IgD-negative memory B cell (primary cell): ENCODE data around the gene B3GNT3. TPM values are rescaled to one million over a fixed set of nuclear protein-coding genes. Genes with fewer than 3 reads are reported as not detected.

ENCODE experiments used
- H3K27ac Mint-ChIP-seq, 3 donors: one replicate each; pipeline ENCODE4 v1.8.0; 2020 to 2022; ENCODE audit warnings: mild to moderate bottlenecking in 3 of 3, mixed read lengths in 3 of 3, moderate library complexity in 1 of 3
- H3K27me3 Mint-ChIP-seq: one replicate; pipeline ENCODE4 v1.8.0; 2021; ENCODE audit warnings: mixed read lengths
- H3K36me3 Mint-ChIP-seq: one replicate; pipeline ENCODE4 v1.8.0; 2020; ENCODE audit warnings: mild to moderate bottlenecking, mixed read lengths
- H3K4me1 Mint-ChIP-seq, 3 donors: one replicate each; pipeline ENCODE4 v1.8.0; 2020 to 2022; ENCODE audit warnings: mixed read lengths in 3 of 3, mild to moderate bottlenecking in 1 of 3
- H3K4me3 Mint-ChIP-seq, 4 donors: one replicate each; pipeline ENCODE4 v1.8.0; 2020 to 2022; ENCODE audit warnings: mild to moderate bottlenecking in 4 of 4, mixed read lengths in 4 of 4, moderate library complexity in 3 of 4
- H3K9me3 Mint-ChIP-seq, 3 donors: one replicate each; pipeline ENCODE4 v1.8.0; 2020 to 2021; ENCODE audit warnings: mixed read lengths in 3 of 3, mild to moderate bottlenecking in 1 of 3
- polyA plus RNA-seq: library from polyadenylated mRNA; unstranded; fragments of 300-500 nt; fragmentation: Illumina TruSeq; gene quantifications from one replicate; pipeline ENCODE4 v1.2.3, GENCODE V29; 2021

B3GNT3 gene
- polyA plus RNA-seq, 1 donor from 2014 or later, result not detected

DNA sequence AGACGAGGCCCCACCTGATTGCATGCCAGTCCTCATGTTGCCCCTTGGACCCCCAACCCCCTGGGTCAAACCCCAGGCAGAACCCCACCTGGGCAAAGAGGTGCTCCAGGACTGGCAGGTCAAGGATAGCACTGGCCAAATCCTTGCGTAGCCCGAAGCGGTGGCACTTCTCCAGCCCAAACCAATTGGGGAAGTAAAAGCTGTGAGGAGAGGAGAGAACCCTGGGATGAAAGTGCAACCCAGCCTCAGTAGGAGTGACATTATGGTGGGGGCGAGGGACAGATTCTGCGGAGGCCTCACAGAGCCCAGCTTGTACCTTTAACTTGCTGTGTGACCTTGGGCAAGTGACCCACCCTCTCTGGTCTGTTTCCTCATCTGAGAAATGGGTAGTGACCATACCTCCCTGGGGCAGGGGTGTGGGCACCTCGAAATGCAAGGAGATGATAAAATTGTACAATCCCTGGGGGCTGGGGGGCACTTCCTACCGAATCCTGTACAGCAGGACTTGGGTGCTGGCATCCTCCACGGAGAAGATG, 48.4 kb downstream of the B3GNT3 start:
- H3K27ac Mint-ChIP-seq, result no peak overlapping the region
- H3K9me3 Mint-ChIP-seq, result no peaks in the 10 kb centered on the region
- peak overlapping the region in 1 of 4 donors; percentile 52 for H3K4me3 Mint-ChIP-seq
- H3K27me3 Mint-ChIP-seq, result no peaks in the 10 kb centered on the region
- H3K36me3 Mint-ChIP-seq, result peaks cover 1% of the 10 kb centered on the region
- peaks cover 7 to 17% (median 17%) of the 10 kb centered on the region in 3 donors for H3K4me1 Mint-ChIP-seq

GRCh38 chr19:17843908-17844490, 49.1 kb downstream of the B3GNT3 start:
- Mint-ChIP-seq H3K9me3 (no peaks in the 10 kb centered on the region), H3K4me3 (peak overlapping the region in 3 of 4 donors; percentile 41 to 65 (median 52)), H3K27ac (no peak overlapping the region), H3K4me1 (peaks cover 11 to 22% (median 17%) of the 10 kb centered on the region in 3 donors), H3K27me3 (no peaks in the 10 kb centered on the region), H3K36me3 (peaks cover 1% of the 10 kb centered on the region)

- H3K4me3 Mint-ChIP-seq, result peak overlapping the region; percentile 72 to 97 (median 91)
- peaks cover 24 to 33% (median 27%) of the 10 kb centered on the region in 3 donors for H3K4me1 Mint-ChIP-seq
- peak overlapping the region; percentile 86 to 96 (median 88) for H3K27ac Mint-ChIP-seq
- peaks cover under 1% of the 10 kb centered on the region for H3K36me3 Mint-ChIP-seq
- H3K9me3 Mint-ChIP-seq, result no peaks in the 10 kb centered on the region
- H3K27me3 Mint-ChIP-seq, result no peaks in the 10 kb centered on the region
Measured at GRCh38 chr19:17846146-17846545, 51.2 kb downstream of the B3GNT3 start.

DNA sequence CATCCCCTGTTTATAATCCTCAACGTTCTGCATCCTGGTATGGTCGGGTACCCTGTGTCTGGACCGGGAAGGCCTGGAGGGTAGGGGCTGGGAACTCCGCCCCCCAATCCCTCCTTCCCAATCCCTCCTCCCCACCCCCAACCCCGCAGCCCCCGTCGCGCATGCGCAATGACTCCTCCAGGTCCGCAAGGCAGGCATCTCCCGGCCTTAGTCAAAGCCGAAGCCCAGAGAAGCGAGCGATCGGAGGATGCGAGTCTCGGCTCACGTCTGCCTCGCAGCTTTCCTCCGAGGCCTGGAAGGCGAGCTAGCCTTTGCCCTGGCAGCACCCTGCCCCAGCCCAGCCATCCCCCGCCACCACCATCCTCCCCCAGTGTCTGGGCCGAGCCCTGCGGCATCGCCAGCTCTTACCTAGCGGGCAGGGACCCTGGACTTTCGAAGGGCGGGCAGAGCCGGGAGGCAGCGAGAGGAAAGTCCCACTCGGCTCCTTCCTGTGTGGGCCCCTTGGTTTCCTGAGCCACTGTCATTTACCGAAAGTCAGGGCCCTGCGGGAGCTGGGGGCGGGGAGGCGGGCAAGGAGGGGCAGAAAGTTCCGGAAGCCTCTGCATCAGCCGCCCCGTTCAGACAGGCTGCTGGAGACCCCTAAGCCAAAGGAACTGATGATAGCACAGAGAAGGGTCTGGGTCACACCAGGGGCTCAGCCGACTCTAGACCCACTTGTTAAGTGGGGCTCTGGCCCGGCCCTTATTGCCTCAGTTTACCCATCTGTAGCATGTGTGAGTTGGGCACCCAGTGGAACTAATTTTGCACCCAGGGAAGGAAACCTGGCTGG, 52.8 kb downstream of the B3GNT3 start, which contains the start of gene JAK3:
Gene JAK3, minus strand, starts transcription at position 445 of the 829 bp plus-strand sequence. CDS start 3,565 bp downstream, outside the sequence.
- no peaks in the 10 kb centered on the region for H3K27me3 Mint-ChIP-seq
- peak within 1 kb of the TSS; percentile 81 to 99 (median 97) for H3K27ac Mint-ChIP-seq
- H3K4me1 Mint-ChIP-seq, result peaks cover 28 to 41% (median 29%) of the 10 kb centered on the region in 3 donors
- H3K4me3 Mint-ChIP-seq, result peak within 1 kb of the TSS; percentile 72 to 97 (median 91)
- no peaks in the 10 kb centered on the region for H3K36me3 Mint-ChIP-seq
- no peaks in the 10 kb centered on the region for H3K9me3 Mint-ChIP-seq

DNA sequence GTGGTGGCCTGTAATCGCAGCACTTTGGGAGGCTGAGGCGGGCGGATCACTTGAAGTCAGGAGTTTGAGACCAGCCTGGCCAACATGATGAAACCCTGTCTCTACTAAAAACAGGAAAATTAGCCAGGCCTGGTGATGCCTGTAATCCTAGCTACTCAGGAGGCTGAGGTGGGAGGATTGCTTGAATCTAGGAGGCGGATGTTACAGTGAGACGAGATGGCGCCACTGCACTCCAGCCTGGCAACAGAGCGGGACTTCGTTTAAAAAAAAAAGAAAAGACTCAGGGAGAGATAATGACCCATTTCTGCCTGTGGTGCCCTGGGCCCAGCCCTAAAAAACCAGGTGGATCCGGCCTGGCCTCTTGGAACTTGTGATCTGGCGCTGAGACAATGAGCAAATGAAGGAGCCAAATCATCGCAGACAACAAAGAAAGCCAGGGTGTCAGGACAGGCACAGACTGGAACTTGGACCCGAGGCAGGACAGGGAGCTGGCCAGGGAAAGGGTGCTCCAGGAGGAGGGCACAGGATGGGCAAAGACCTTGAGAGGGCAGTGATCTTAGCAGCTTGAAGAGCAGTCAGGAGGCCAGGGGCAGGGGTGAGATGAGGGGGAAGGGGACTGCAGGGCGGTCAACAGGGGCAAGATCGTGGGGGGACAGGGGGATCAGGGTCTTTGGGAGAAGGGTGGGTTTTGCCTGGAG, 53.8 kb downstream of the B3GNT3 start:
- Mint-ChIP-seq H3K4me3 (peak overlapping the region; percentile 72 to 97 (median 91)), H3K4me1 (peaks cover 28 to 37% (median 29%) of the 10 kb centered on the region in 3 donors), H3K27me3 (no peaks in the 10 kb centered on the region), H3K36me3 (no peaks in the 10 kb centered on the region), H3K9me3 (no peaks in the 10 kb centered on the region), H3K27ac (peak overlapping the region; percentile 81 to 99 (median 97))

DNA sequence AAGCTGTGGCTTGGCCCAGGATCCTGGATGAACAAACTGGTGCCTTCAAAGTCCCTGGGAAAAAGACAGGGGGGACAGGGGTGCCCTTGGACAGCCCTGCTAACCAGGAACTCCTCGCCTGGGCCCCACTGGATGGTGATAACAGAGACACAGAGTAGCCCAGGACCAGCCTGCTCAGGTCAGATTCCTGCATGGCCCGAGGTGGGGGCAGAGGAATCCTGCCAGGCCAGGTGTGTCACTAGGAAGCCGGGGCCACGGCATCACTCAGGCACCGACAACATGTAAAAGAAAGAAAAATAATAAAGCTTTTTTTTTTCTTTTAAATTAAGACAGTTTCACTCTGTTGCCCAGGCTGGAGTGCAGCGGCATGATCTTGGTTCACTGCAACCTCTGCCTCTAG, 59.1 kb downstream of the B3GNT3 start:
- peak overlapping the region in 1 of 3 donors; percentile 57 for H3K27ac Mint-ChIP-seq
- H3K27me3 Mint-ChIP-seq, result no peaks in the 10 kb centered on the region
- peaks cover 17 to 21% (median 18%) of the 10 kb centered on the region in 3 donors for H3K4me1 Mint-ChIP-seq

DNA sequence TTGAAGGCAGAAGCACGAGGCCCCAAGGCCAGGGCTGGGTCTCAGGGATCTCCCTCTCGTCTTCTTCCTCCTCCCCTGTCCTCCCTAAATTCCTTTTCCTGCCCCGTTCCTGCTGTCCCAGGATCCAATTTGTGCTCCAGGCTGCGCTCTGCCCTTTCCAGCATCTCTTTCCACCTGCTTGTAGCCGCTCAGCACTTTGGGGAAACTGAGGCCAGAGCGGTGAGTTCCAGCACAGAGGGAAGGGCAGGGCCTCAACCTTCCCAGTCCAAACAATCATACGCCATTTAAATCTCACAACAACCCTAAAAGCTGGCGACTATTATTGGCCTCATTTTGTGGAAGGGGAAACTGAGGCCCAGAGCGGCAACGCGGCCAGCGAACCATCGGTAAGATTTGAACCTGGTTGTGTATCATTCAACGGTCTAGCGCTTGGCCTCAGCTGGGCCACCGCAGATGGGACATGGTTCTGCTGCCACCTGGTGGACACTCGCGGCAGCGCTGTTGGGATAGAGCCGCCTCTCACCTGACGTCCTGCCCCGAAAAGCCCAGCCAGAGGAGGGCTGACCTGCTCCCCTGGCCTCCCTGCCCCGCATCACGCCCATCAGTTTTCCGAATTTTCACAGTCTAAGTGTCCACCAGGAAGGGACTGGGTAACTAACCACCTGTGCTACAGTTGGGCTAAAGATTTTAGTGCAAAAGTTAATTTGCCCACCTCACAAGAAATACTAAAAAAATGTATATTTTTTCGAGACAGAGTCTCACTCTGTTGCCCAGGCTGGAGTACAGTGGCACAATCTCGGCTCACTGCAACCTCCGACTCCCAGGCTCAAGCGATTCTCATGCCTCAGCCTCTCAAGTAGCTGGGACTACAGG, 60.6 kb downstream of the B3GNT3 start:
- peak overlapping the region in 2 of 3 donors; percentile 13 to 90 for H3K27ac Mint-ChIP-seq
- H3K27me3 Mint-ChIP-seq, result no peaks in the 10 kb centered on the region
- H3K4me3 Mint-ChIP-seq, result peak overlapping the region in 1 of 4 donors; percentile 52
- H3K4me1 Mint-ChIP-seq, result peaks cover 13 to 21% (median 20%) of the 10 kb centered on the region in 3 donors
- no peaks in the 10 kb centered on the region for H3K9me3 Mint-ChIP-seq
- no peaks in the 10 kb centered on the region for H3K36me3 Mint-ChIP-seq

More for the DNA sequence above, 59.1 kb downstream of the B3GNT3 start:
- H3K36me3 Mint-ChIP-seq, result no peaks in the 10 kb centered on the region
- no peaks in the 10 kb centered on the region for H3K9me3 Mint-ChIP-seq
- no peak overlapping the region for H3K4me3 Mint-ChIP-seq

DNA sequence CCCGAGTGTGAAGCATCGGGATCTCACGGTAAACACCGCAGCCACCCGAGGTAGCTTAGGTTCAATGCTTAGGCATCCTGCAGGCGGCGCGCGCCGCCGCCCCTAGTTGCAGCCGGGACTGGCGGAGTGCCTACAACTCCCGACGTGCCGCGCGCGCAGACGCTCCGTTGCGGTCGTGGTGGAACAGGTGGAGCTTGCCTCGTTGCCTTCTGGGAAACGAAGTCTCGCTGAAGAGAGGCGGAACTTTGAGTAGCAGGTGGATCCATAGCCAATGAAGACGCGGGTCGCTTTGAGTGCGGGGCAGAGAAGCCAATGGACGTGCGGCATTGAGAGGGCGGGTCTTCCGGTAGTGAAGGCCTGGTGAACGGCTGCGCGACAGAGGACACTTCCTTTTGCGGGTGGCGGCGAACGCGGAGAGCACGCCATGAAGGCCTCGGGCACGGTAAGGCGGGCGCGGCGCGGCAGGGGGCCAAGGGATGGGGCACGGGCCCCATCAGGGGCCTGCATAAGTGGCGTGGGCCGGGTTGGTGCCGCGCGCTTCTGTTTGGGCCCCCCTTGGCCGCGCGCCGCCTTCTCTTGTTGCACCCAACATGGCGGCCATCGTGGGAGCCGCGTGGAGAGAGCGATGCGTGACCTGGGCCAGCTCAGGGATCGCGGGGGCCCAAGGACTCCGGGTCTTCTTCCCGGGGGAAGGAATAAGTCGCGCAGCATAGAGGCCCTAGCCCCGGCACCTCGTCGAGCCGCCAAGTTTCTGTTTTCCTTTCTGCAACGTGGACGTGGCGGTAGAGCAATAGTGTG, 64.8 kb downstream of the B3GNT3 start, which contains the start of gene RPL18A:
Gene RPL18A, plus strand, starts transcription at position 378 of the 798 bp plus-strand sequence. Its CDS starts 47 bp downstream, at position 425.
- H3K27ac Mint-ChIP-seq, result peak within 1 kb of the TSS; percentile 81 to 98 (median 85)
- H3K27me3 Mint-ChIP-seq, result no peaks in the 10 kb centered on the region
- no peaks in the 10 kb centered on the region for H3K9me3 Mint-ChIP-seq
- peaks cover 3% of the 10 kb centered on the region for H3K36me3 Mint-ChIP-seq
- peak within 1 kb of the TSS; percentile 86 to 100 (median 98) for H3K4me3 Mint-ChIP-seq
- H3K4me1 Mint-ChIP-seq, result peaks cover 11 to 30% (median 29%) of the 10 kb centered on the region in 3 donors

- Mint-ChIP-seq H3K36me3 (peaks cover 3% of the 10 kb centered on the region), H3K4me3 (peak overlapping the region; percentile 86 to 100 (median 98)), H3K9me3 (no peaks in the 10 kb centered on the region), H3K27ac (peak overlapping the region; percentile 81 to 98 (median 85)), H3K27me3 (no peaks in the 10 kb centered on the region), H3K4me1 (peaks cover 11 to 29% (median 26%) of the 10 kb centered on the region in 3 donors)
Measured at GRCh38 chr19:17860331-17860992, 65.5 kb downstream of the B3GNT3 start.

- H3K4me3 Mint-ChIP-seq, result peak overlapping the region; percentile 86 to 100 (median 98)
- H3K27ac Mint-ChIP-seq, result peak overlapping the region; percentile 80 to 98 (median 81)
- H3K4me1 Mint-ChIP-seq, result peaks cover 11 to 27% (median 23%) of the 10 kb centered on the region in 3 donors
- no peaks in the 10 kb centered on the region for H3K27me3 Mint-ChIP-seq
- no peaks in the 10 kb centered on the region for H3K9me3 Mint-ChIP-seq
- peaks cover 3% of the 10 kb centered on the region for H3K36me3 Mint-ChIP-seq
Measured at GRCh38 chr19:17860993-17861360, 66.0 kb downstream of the B3GNT3 start.

DNA sequence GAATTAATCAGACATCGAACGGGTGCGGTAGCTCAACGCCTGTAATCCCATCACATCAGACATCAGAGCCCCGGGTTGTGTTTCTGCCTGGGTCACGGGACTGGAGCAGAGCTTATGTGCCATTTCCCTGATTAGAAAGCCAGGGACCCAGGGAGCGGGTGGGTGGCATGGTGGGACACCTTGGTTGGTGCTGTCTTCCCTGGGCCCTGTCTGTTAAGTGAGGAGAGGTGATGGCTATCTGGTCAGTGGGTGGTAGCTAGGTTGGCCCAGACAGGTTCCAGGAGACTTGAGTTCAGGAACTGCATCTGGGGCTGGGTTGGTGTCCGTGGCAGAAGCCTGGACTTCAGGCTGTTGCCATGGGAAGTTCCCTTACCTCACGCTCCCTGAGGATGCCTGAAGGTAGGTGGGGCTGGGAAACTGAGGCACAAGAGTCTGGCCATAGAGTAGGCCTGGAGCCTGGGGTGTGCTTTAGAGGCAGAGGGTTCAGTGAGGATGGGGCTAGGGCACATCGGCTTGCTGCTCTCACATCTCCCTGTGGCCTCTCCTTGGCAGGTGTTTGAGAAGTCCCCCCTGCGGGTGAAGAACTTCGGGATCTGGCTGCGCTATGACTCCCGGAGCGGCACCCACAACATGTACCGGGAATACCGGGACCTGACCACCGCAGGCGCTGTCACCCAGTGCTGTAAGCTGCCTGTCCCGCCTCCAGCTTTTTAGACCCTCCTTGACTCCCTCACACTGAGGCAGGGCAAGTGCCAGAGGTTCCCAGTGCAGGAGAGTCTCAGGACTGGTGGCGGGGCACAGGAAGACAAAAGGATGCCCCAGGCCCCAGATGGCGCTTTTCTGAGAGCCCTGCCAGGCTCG, 66.8 kb downstream of the B3GNT3 start:
- Mint-ChIP-seq H3K36me3 (peaks cover 3% of the 10 kb centered on the region), H3K9me3 (no peaks in the 10 kb centered on the region), H3K4me3 (peak overlapping the region; percentile 86 to 100 (median 98)), H3K27me3 (no peaks in the 10 kb centered on the region), H3K4me1 (peaks cover 11 to 27% (median 23%) of the 10 kb centered on the region in 3 donors), H3K27ac (peak overlapping the region; percentile 80 to 96 (median 81))
